Progenitor cell of endocrine pancreas (in vitro differentiated cells): Measurements from ENCODE around the gene BMP7. TPM values are rescaled to one million over a fixed set of nuclear protein-coding genes. Genes with fewer than 3 reads are reported as not detected.

Source experiments
- DNase-seq: peaks from one replicate; pipeline ENCODE4 v3.0.0; 2021; ENCODE audit warnings: low spot score; ENCODE audit not compliant: unreplicated experiment
- H3K27ac Mint-ChIP-seq: 2 replicates; pipeline ENCODE4 v1.8.0; 2021; ENCODE audit warnings: mild to moderate bottlenecking, moderate library complexity, mixed read lengths
- H3K27me3 Mint-ChIP-seq: 2 replicates; pipeline ENCODE4 v1.8.0; 2021; ENCODE audit warnings: mixed read lengths
- H3K36me3 Mint-ChIP-seq: 2 replicates; pipeline ENCODE4 v1.8.0; 2022; ENCODE audit warnings: mixed read lengths; ENCODE audit not compliant: insufficient read depth
- H3K4me1 Mint-ChIP-seq: 2 replicates; pipeline ENCODE4 v1.8.0; 2021; ENCODE audit warnings: low read depth, mixed read lengths
- H3K4me3 Mint-ChIP-seq: 2 replicates; pipeline ENCODE4 v1.8.0; 2021; ENCODE audit warnings: low read depth, mild to moderate bottlenecking, moderate library complexity, mixed read lengths
- H3K9me3 Mint-ChIP-seq: 2 replicates; pipeline ENCODE4 v1.8.0; 2021; ENCODE audit warnings: low read depth, mixed read lengths
- total RNA-seq: library from RNA; stranded (reverse); gene quantifications from 2 replicates; pipeline ENCODE4 v1.2.1, GENCODE V29; 2021
- TF ChIP-seq, protein P1 (sequence below): fragments of 200-600 bp; sonication (generic); IDR thresholded peaks from one replicate; pipeline ENCODE4 v1.5.0; 2021; ENCODE audit warnings: antibody characterized with exemption, mild to moderate bottlenecking; ENCODE audit not compliant: unreplicated experiment

The BMP7 gene
- total RNA-seq, 1 donor from 2014 or later: 35.4 TPM

GRCh38 chr20:57291694-57292093 lies 25.3 kb upstream of the BMP7 start:
- Mint-ChIP-seq H3K9me3 (no peaks in the 10 kb centered on the region), H3K4me1 (peaks cover 26% of the 10 kb centered on the region), H3K36me3 (no peaks in the 10 kb centered on the region), H3K27me3 (peaks cover 31% of the 10 kb centered on the region), H3K27ac (no peak overlapping the region), H3K4me3 (no peak overlapping the region)
- no peak for DNase-seq
- TF ChIP-seq, protein P1, sequence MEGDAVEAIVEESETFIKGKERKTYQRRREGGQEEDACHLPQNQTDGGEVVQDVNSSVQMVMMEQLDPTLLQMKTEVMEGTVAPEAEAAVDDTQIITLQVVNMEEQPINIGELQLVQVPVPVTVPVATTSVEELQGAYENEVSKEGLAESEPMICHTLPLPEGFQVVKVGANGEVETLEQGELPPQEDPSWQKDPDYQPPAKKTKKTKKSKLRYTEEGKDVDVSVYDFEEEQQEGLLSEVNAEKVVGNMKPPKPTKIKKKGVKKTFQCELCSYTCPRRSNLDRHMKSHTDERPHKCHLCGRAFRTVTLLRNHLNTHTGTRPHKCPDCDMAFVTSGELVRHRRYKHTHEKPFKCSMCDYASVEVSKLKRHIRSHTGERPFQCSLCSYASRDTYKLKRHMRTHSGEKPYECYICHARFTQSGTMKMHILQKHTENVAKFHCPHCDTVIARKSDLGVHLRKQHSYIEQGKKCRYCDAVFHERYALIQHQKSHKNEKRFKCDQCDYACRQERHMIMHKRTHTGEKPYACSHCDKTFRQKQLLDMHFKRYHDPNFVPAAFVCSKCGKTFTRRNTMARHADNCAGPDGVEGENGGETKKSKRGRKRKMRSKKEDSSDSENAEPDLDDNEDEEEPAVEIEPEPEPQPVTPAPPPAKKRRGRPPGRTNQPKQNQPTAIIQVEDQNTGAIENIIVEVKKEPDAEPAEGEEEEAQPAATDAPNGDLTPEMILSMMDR: no peak

DNA sequence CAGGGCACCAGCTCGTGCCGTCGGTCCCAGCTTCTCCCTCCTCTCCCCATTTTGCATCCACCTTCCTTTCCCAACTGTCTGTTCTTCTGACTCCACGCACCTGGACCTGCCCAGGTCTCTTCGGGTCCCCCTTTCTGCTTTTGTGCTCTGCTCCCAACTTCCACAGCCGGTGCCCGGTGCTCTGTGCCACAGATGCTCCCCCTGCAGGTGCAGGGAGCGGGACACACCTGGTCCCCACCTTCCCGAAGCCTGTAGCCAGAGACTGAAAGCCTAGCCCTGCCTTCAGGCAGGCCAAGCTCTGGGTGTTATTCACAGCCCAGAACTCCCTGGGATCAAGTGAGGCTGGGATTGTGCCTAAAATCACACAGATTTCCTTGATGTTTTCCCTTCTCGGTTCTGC lies 24.6 kb upstream of the BMP7 start:
- no peaks in the 10 kb centered on the region for H3K36me3 Mint-ChIP-seq
- H3K27ac Mint-ChIP-seq: no peak overlapping the region
- no peak overlapping the region for H3K4me3 Mint-ChIP-seq
- H3K9me3 Mint-ChIP-seq: no peaks in the 10 kb centered on the region
- H3K4me1 Mint-ChIP-seq: peaks cover 29% of the 10 kb centered on the region
- DNase-seq: no peak
- H3K27me3 Mint-ChIP-seq: peaks cover 35% of the 10 kb centered on the region
- TF ChIP-seq, protein P1: peak; percentile 51

DNA sequence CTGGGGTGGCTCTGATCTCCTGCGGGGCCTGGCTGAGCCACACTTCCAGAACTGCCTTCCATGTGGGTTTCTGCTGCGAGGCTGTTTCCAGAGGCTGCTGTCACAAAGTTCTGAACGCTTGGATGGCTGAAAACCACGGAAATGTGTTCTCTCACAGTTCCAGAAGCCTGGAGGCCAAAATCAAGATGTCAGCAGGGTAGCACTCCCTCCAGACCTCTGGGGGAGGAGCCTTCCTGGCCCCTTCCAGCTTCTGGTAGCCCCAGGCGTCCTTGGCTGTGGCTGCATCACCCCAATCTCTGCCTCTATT lies 23.7 kb upstream of the BMP7 start:
- peaks cover 29% of the 10 kb centered on the region for H3K4me1 Mint-ChIP-seq
- H3K36me3 Mint-ChIP-seq: no peaks in the 10 kb centered on the region
- peaks cover 36% of the 10 kb centered on the region for H3K27me3 Mint-ChIP-seq
- H3K27ac Mint-ChIP-seq: no peak overlapping the region
- DNase-seq: no peak
- no peak overlapping the region for H3K4me3 Mint-ChIP-seq
- H3K9me3 Mint-ChIP-seq: no peaks in the 10 kb centered on the region
- TF ChIP-seq, protein P1: no peak

DNA sequence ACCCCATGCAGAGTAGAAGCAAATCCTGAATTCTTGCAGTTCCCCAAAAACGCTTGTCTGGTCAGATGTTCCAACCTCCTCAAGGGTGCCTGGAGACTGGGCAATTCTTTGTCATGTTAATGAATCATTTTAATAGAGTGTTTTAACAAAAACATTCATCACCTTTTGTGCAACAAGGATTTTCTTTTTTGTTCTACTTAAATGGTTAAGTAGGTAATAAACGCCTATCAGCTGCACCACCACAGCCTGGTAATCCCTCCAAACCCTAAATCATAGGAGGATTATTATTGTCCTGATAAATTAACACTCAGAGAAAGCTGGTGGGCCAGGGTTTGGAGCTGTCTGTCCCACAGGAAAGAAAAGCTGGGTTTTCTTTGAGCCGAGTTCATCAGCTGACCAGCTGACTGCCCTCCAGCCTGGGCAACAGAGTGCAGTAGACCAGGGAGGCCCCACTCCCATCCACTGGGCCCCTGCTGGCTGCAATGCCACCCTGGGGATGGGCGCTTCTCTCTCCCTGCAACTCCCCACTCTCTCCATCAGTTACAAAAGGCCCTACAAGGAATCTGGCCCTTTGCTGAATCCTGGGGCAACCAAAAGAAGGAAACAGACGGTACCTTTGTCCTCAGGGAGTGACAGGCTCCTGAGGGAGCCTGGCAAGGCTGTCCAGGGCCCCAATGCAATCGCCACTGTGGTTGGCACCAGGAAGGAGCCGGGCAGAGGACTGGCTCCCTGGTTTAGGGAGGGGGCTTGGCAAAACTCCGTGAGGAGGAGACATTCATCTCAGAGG lies 23.1 kb upstream of the BMP7 start:
- DNase-seq: no peak
- H3K27ac Mint-ChIP-seq: no peak overlapping the region
- TF ChIP-seq, protein P1: no peak
- H3K9me3 Mint-ChIP-seq: no peaks in the 10 kb centered on the region
- no peak overlapping the region for H3K4me3 Mint-ChIP-seq
- H3K36me3 Mint-ChIP-seq: no peaks in the 10 kb centered on the region
- peaks cover 36% of the 10 kb centered on the region for H3K27me3 Mint-ChIP-seq
- H3K4me1 Mint-ChIP-seq: peaks cover 25% of the 10 kb centered on the region

GRCh38 chr20:57288651-57289277 lies 22.3 kb upstream of the BMP7 start:
- TF ChIP-seq, protein P1: no peak
- Mint-ChIP-seq H3K36me3 (no peaks in the 10 kb centered on the region), H3K9me3 (no peaks in the 10 kb centered on the region), H3K27ac (no peak overlapping the region), H3K4me3 (no peak overlapping the region), H3K4me1 (peaks cover 23% of the 10 kb centered on the region), H3K27me3 (peaks cover 39% of the 10 kb centered on the region)
- DNase-seq: no peak
